CD8-positive, alpha-beta memory T cell (primary cell): ENCODE measurements around the gene CAPN5. TPM values are rescaled to one million over a fixed set of nuclear protein-coding genes. Genes with fewer than 3 reads are reported as not detected.
A peak's percentile ranks its signal among the peaks of the same experiment; 100 is the strongest.

Experiments
- CTCF ChIA-PET: fragments of 350-600 bp; sonication (Branson Sonifier 250); formaldehyde crosslinking; loops from one replicate; lab custom pipeline; 2021; ENCODE audit warnings: antibody characterized with exemption; lab: Charles Lee
- POLR2A ChIA-PET: fragments of 350-600 bp; sonication (Branson Sonifier 250); formaldehyde crosslinking; loops from one replicate; lab custom pipeline; 2021; ENCODE audit warnings: antibody characterized with exemption; lab: Charles Lee
- DNase-seq, 5 donors: peaks; one replicate each; pipeline versions ENCODE4 v3.0.0 to v3.0.0-alpha.2; 2020 to 2022; ENCODE audit warnings: mixed read lengths in 1 of 5
- H3K27ac ChIP-seq: one replicate; pipeline ENCODE4 v1.7.0; 2013; ENCODE audit warnings: low read depth, mild to moderate bottlenecking, low read length, moderate library complexity
- H3K27me3 ChIP-seq: 2 replicates; pipeline ENCODE4 v1.7.0; 2013; ENCODE audit warnings: low read length, mild to moderate bottlenecking; ENCODE audit not compliant: insufficient read depth, poor library complexity, severe bottlenecking
- H3K36me3 ChIP-seq: 2 replicates; pipeline ENCODE4 v1.7.0; 2013; ENCODE audit warnings: mild to moderate bottlenecking, low read length, moderate library complexity; ENCODE audit not compliant: insufficient read depth
- H3K4me1 ChIP-seq: 2 replicates; pipeline ENCODE4 v1.7.0; 2013; ENCODE audit warnings: mild to moderate bottlenecking, low read length, moderate library complexity; ENCODE audit not compliant: insufficient read depth
- H3K4me3 ChIP-seq: 2 replicates; pipeline ENCODE4 v1.7.0; 2013; ENCODE audit warnings: mild to moderate bottlenecking, low read length
- H3K9me3 ChIP-seq: 2 replicates; pipeline ENCODE4 v1.7.0; 2013; ENCODE audit warnings: mild to moderate bottlenecking, low read length
- H3K27ac Mint-ChIP-seq, 8 donors: one replicate each; pipeline ENCODE4 v1.8.0; 2020 to 2021; ENCODE audit warnings: mixed read lengths in 8 of 8, mild to moderate bottlenecking in 6 of 8, inconsistent platforms in 3 of 8, moderate library complexity in 3 of 8
- H3K27me3 Mint-ChIP-seq, 2 donors: one replicate each; pipeline ENCODE4 v1.8.0; 2020 to 2021; ENCODE audit warnings: mixed read lengths in 2 of 2, mild to moderate bottlenecking in 1 of 2, moderate library complexity in 1 of 2
- H3K36me3 Mint-ChIP-seq, 3 donors: one replicate each; pipeline ENCODE4 v1.8.0; 2020 to 2021; ENCODE audit warnings: mixed read lengths in 3 of 3, inconsistent platforms in 1 of 3, mild to moderate bottlenecking in 1 of 3
- H3K4me1 Mint-ChIP-seq, 3 donors: one replicate each; pipeline ENCODE4 v1.8.0; 2020 to 2021; ENCODE audit warnings: mixed read lengths in 3 of 3, inconsistent platforms in 1 of 3, mild to moderate bottlenecking in 1 of 3
- H3K4me3 Mint-ChIP-seq, 7 donors: one replicate each; pipeline ENCODE4 v1.8.0; 2020 to 2021; ENCODE audit warnings: mixed read lengths in 7 of 7, mild to moderate bottlenecking in 6 of 7, moderate library complexity in 4 of 7, inconsistent platforms in 2 of 7
- H3K9me3 Mint-ChIP-seq, 5 donors: one replicate each; pipeline ENCODE4 v1.8.0; 2020 to 2022; ENCODE audit warnings: mixed read lengths in 5 of 5, mild to moderate bottlenecking in 3 of 5, moderate library complexity in 2 of 5, inconsistent platforms in 1 of 5
- polyA plus RNA-seq: library from polyadenylated mRNA; unstranded; fragments of 300-500 nt; fragmentation: Illumina TruSeq; gene quantifications from one replicate; pipeline ENCODE4 v1.2.3, GENCODE V29; 2021
- total RNA-seq, 2 experiments: library from RNA; stranded (reverse); gene quantifications; one replicate each; pipeline ENCODE4 v1.2.3, GENCODE V29; 2021

CAPN5 gene
- total and polyA plus RNA-seq, 3 experiments from 2014 or later: 0.78 to 3.4 (median 1.1) TPM

GRCh38 chr11:77147668-77148321 lies 81.0 kb downstream of the CAPN5 start:
- Histone ChIP-seq H3K4me1 (peaks cover 15% of the 10 kb centered on the region), H3K27me3 (no peaks in the 10 kb centered on the region), H3K9me3 (no peaks in the 10 kb centered on the region), H3K36me3 (no peaks in the 10 kb centered on the region), H3K27ac (no peak overlapping the region), H3K4me3 (peak overlapping the region; percentile 47)
- DNase-seq: peak; percentile 34 to 68 (median 44)
- ChIA-PET CTCF (interaction anchor here (3.2 to 3.3 kb wide), 2 partner anchors 20 kb away, joined by 13 to 14 read pairs; partner anchors contain the start of gene MYO7A), POLR2A (interaction anchor here (1.2 kb wide), 1 partner anchor 31 kb away, joined by 4 read pairs; no protein-coding TSS in a partner anchor)
- no peaks in the 10 kb centered on the region for H3K9me3 Mint-ChIP-seq
- no peaks in the 10 kb centered on the region for H3K36me3 Mint-ChIP-seq
- peak overlapping the region; percentile 60 to 86 (median 76) for H3K4me3 Mint-ChIP-seq
- H3K4me1 Mint-ChIP-seq: peaks cover 37 to 52% (median 41%) of the 10 kb centered on the region in 3 donors
- no peaks in the 10 kb centered on the region for H3K27me3 Mint-ChIP-seq
- H3K27ac Mint-ChIP-seq: peak overlapping the region in 7 of 8 donors; percentile 59 to 95 (median 83)

GRCh38 chr11:77148963-77149715 lies 82.4 kb downstream of the CAPN5 start:
- ChIA-PET POLR2A (interaction anchor here (1.2 kb wide), 1 partner anchor 33 kb away, joined by 4 read pairs; no protein-coding TSS in a partner anchor), CTCF (interaction anchor here (1.1 to 3.2 kb wide), 2 partner anchors 22 to 38 kb away, joined by 3 to 14 read pairs; partner anchors contain the start of gene MYO7A)
- no peak for DNase-seq
- Mint-ChIP-seq H3K36me3 (no peaks in the 10 kb centered on the region), H3K4me3 (peak overlapping the region in 1 of 7 donors; percentile 25), H3K27ac (peak overlapping the region in 3 of 8 donors; percentile 52 to 70 (median 60)), H3K4me1 (peaks cover 42 to 53% (median 45%) of the 10 kb centered on the region in 3 donors), H3K27me3 (no peaks in the 10 kb centered on the region), H3K9me3 (no peaks in the 10 kb centered on the region)
- no peak overlapping the region for H3K27ac ChIP-seq
- no peaks in the 10 kb centered on the region for H3K36me3 ChIP-seq
- H3K4me3 ChIP-seq: no peak overlapping the region
- H3K27me3 ChIP-seq: no peaks in the 10 kb centered on the region
- no peaks in the 10 kb centered on the region for H3K9me3 ChIP-seq
- peaks cover 21% of the 10 kb centered on the region for H3K4me1 ChIP-seq

DNA sequence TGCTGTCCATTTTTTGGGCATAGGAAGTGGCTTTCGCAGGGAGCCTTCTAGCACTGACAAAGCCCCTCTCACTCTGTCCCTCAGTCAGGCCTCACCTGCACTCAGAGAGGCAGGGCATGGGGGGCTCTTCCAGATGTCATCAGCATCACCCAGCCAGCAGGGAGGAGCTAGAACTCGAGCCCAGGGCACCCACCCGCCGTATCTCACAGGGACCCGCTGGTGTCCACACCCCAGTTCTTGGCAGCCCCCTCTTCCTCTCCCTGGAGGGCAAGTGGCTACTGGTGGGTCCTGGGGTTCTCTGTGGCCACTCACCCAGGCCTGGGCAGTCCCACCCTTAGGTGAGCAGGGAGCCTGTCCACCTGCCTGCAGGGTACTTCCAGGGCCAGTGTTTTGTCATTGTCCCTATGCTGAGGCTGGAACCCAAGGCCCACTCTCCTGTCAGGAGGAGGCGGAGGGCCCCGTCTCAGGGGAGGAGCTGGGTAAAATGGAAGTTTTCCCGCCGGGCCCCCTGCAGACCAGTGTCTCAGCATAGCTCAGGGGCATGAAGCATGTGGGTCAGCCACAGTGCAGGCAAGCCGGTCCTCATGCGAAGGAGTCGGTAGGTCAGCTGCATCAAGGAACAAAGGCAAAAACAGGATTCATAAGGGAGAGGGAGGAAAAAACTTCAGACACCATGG lies 83.1 kb downstream of the CAPN5 start:
- peak overlapping the region in 2 of 8 donors; percentile 37 to 52 for H3K27ac Mint-ChIP-seq
- H3K9me3 Mint-ChIP-seq: no peaks in the 10 kb centered on the region
- ChIA-PET POLR2A (no interaction called here), CTCF (interaction anchor here (0.8 to 3.2 kb wide), 3 partner anchors 22 to 38 kb away, joined by 3 to 14 read pairs (median 3); partner anchors contain the start of gene MYO7A)
- Histone ChIP-seq H3K27ac (no peak overlapping the region), H3K4me1 (peaks cover 21% of the 10 kb centered on the region), H3K9me3 (no peaks in the 10 kb centered on the region), H3K36me3 (no peaks in the 10 kb centered on the region), H3K27me3 (no peaks in the 10 kb centered on the region), H3K4me3 (no peak overlapping the region)
- no peak for DNase-seq
- peak overlapping the region in 1 of 7 donors; percentile 49 for H3K4me3 Mint-ChIP-seq
- H3K27me3 Mint-ChIP-seq: no peaks in the 10 kb centered on the region
- H3K36me3 Mint-ChIP-seq: no peaks in the 10 kb centered on the region
- H3K4me1 Mint-ChIP-seq: peaks cover 44 to 60% (median 52%) of the 10 kb centered on the region in 3 donors

- H3K4me1 ChIP-seq: peaks cover 21% of the 10 kb centered on the region
- Mint-ChIP-seq H3K27ac (peak overlapping the region in 2 of 8 donors; percentile 17 to 63), H3K36me3 (no peaks in the 10 kb centered on the region), H3K4me1 (peaks cover 50 to 66% (median 52%) of the 10 kb centered on the region in 3 donors), H3K9me3 (no peaks in the 10 kb centered on the region), H3K27me3 (no peaks in the 10 kb centered on the region), H3K4me3 (no peak overlapping the region)
- ChIA-PET POLR2A (no interaction called here), CTCF (interaction anchor here (0.8 to 3.2 kb wide), 2 partner anchors 23 to 37 kb away, joined by 3 to 14 read pairs; partner anchors contain the start of gene MYO7A)
- H3K36me3 ChIP-seq: no peaks in the 10 kb centered on the region
- no peaks in the 10 kb centered on the region for H3K9me3 ChIP-seq
- no peak overlapping the region for H3K27ac ChIP-seq
- no peak overlapping the region for H3K4me3 ChIP-seq
- H3K27me3 ChIP-seq: no peaks in the 10 kb centered on the region
- DNase-seq: no peak
These were observed 84.1 kb downstream of the CAPN5 start for GRCh38 chr11:77150836-77151235.

DNA sequence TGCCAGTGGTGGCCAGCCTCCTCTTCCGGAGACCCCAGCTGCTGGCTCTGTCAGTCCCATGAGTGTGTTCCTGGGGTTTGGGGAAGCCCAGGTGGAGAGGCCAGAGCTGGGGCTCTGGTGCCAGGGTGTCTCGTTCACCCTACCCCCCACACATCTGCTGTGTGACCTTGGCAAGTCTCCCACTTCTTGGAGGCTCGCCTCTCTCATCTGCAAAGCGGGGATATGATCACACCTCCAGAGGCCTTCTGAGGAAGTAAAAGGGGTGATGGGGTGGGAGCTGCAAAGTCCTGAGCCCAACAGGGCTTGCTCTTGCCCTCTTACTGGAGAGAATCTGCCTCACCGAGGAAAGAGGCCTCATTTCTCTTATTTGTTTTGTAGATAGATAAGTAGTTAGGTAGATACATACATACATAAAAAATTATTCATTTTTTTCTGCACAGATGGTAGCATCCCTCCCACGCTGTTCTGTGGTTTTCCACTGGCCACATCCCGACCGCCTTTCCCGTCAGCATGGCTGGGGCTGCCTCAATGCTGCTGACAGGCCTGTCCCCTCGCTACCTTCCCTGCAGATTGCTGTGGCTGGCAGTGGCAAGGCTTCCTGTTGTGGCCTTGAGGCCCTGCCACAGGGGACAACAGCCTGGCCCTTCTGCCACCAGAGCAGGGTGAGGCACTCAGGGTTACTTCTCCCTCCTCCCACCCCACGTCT lies 85.2 kb downstream of the CAPN5 start:
- no peak overlapping the region for H3K4me3 ChIP-seq
- H3K36me3 ChIP-seq: no peaks in the 10 kb centered on the region
- ChIA-PET POLR2A (no interaction called here), CTCF (interaction anchor here (1.0 kb wide), 1 partner anchor 36 kb away, joined by 3 read pairs; no protein-coding TSS in a partner anchor)
- peak overlapping the region; percentile 12 to 93 (median 86) for H3K27ac Mint-ChIP-seq
- H3K27me3 Mint-ChIP-seq: no peaks in the 10 kb centered on the region
- H3K9me3 Mint-ChIP-seq: no peaks in the 10 kb centered on the region
- peaks cover 51 to 64% (median 53%) of the 10 kb centered on the region in 3 donors for H3K4me1 Mint-ChIP-seq
- DNase-seq: peak; percentile 17 to 72 (median 60)
- no peaks in the 10 kb centered on the region for H3K36me3 Mint-ChIP-seq
- no peaks in the 10 kb centered on the region for H3K27me3 ChIP-seq
- H3K4me1 ChIP-seq: peaks cover 21% of the 10 kb centered on the region
- peak overlapping the region; percentile 4 to 76 (median 44) for H3K4me3 Mint-ChIP-seq
- no peak overlapping the region for H3K27ac ChIP-seq
- H3K9me3 ChIP-seq: no peaks in the 10 kb centered on the region

GRCh38 chr11:77152846-77153245 lies 86.1 kb downstream of the CAPN5 start:
- POLR2A ChIA-PET: no interaction called here
- Mint-ChIP-seq H3K9me3 (no peaks in the 10 kb centered on the region), H3K36me3 (no peaks in the 10 kb centered on the region), H3K27me3 (no peaks in the 10 kb centered on the region), H3K4me3 (peak overlapping the region in 5 of 7 donors; percentile 4 to 68 (median 43)), H3K4me1 (peaks cover 43 to 55% (median 48%) of the 10 kb centered on the region in 3 donors), H3K27ac (peak overlapping the region; percentile 12 to 91 (median 86))
- H3K9me3 ChIP-seq: no peaks in the 10 kb centered on the region
- no peak overlapping the region for H3K4me3 ChIP-seq
- no peaks in the 10 kb centered on the region for H3K27me3 ChIP-seq
- no peak for DNase-seq
- H3K27ac ChIP-seq: no peak overlapping the region
- H3K4me1 ChIP-seq: peaks cover 21% of the 10 kb centered on the region
- H3K36me3 ChIP-seq: no peaks in the 10 kb centered on the region
- CTCF ChIA-PET: interaction anchor here (1.5 kb wide), 1 partner anchor 25 kb away, joined by 6 read pairs; the partner anchor contains the start of gene MYO7A
